PFSK-1 (cell line): ENCODE measurements around the gene N4BP3.

ENCODE experiments used
- FOXP2 ChIP-seq: optimal IDR thresholded peaks from 2 replicates; pipeline ENCODE3; 2011; ENCODE audit warnings: borderline replicate concordance, control low read depth, inconsistent platforms; ENCODE audit not compliant: insufficient read depth; ENCODE audit errors: extremely low read length, extremely low read depth
- POLR2AphosphoS5 ChIP-seq: IDR thresholded peaks from 2 replicates; pipeline ENCODE4 v1.6.1; 2012; ENCODE audit warnings: low read depth, mild to moderate bottlenecking, control low read depth, low read length, moderate library complexity
- REST ChIP-seq, 2 experiments: IDR thresholded peaks; 2 replicates each; pipeline versions ENCODE4 v1.6.1 to v1.8.0; 2011 to 2012; ENCODE audit warnings: low read depth in 2 of 2, low read length in 2 of 2, control low read depth in 1 of 2, inconsistent platforms in 1 of 2, mild to moderate bottlenecking in 1 of 2, moderate library complexity in 1 of 2; ENCODE audit not compliant: insufficient read depth in 1 of 2
- SIN3A ChIP-seq: IDR thresholded peaks from 2 replicates; pipeline ENCODE4 v1.6.1; 2012; ENCODE audit warnings: mild to moderate bottlenecking, low read length, moderate library complexity, borderline replicate concordance; ENCODE audit not compliant: insufficient read depth
- TAF1 ChIP-seq: IDR thresholded peaks from 2 replicates; pipeline ENCODE4 v1.6.1; 2012; ENCODE audit warnings: low read length, control low read depth, borderline replicate concordance; ENCODE audit not compliant: insufficient read depth

Gene N4BP3

GRCh38 chr5:178103612-178104011 is 9.7 kb upstream of the N4BP3 start:
- TF ChIP-seq TAF1 (no peak), FOXP2 (no peak), POLR2AphosphoS5 (no peak), REST (IDR thresholded peaks at IDR 0.05; ENCODE audit: insufficient read depth in 1 of 2, low read depth in 2 of 2, low read length in 2 of 2) (no peak), SIN3A (no peak)

GRCh38 chr5:178104492-178104891 is 8.8 kb upstream of the N4BP3 start:
- TF ChIP-seq TAF1 (no peak), POLR2AphosphoS5 (no peak), REST (IDR thresholded peaks at IDR 0.05; ENCODE audit: insufficient read depth in 1 of 2, low read depth in 2 of 2, low read length in 2 of 2) (no peak), FOXP2 (no peak), SIN3A (no peak)

- TF ChIP-seq POLR2AphosphoS5, result no peak
- no peak for TF ChIP-seq SIN3A
- TF ChIP-seq FOXP2, result no peak
- no peak for TF ChIP-seq REST (IDR thresholded peaks at IDR 0.05; ENCODE audit: insufficient read depth in 1 of 2, low read depth in 2 of 2, low read length in 2 of 2)
- no peak for TF ChIP-seq TAF1
Observed at GRCh38 chr5:178106086-178106485, 7.2 kb upstream of the N4BP3 start.

GRCh38 chr5:178106556-178107239 is 6.6 kb upstream of the N4BP3 start:
- TF ChIP-seq REST (IDR thresholded peaks at IDR 0.05; ENCODE audit: insufficient read depth in 1 of 2, low read depth in 2 of 2, low read length in 2 of 2) (no peak), POLR2AphosphoS5 (no peak), FOXP2 (no peak), SIN3A (no peak), TAF1 (no peak)
